ENCODE measurements around the gene NEUROD2.

Gene NEUROD2

DNA sequence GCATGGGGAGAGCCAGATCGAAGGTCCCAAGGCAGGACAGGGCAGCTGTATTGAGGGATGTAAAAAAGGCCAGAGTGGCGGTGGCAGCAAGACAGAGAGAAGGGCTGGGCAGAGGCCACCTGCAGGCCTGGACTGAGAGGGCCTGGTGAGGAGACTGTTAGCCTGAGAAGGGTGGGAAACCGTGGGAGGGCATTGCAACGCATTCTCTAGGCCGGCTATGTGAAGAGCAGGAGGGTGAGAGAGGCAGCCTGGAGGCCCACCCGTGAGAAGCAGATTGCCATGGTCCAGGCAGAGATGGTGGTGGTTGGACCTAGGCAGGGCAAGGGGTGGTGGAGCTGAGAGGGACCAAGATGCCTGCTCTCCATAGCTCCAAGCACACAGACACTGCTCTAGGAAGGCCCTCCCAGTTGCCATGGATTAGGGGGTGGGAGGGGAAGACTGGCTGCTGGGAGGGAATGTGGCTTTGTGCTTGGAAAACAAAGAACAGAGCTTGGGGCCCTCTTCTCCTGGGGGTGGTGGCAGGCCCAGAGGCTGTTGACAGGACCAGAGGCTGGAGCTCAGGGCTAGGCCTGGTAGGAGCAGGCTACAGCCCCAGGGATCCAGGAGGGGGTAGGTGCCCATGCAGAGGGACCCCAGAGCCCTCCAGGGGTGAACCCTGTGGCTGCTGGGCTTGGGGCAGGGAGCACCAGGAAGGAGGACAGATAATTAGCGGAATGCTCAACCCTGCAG lies 45.0 kb upstream of the NEUROD2 start (continued):
- TF ChIP-seq ZFP3 (tag by site-specific recombination; IDR thresholded peaks at IDR 0.05; ENCODE audit: low read depth) = no peak
- TF ChIP-seq ZNF341 (tag by site-specific recombination; IDR thresholded peaks at IDR 0.05; ENCODE audit: low read depth) = peak; percentile 45
- no peak for TF ChIP-seq ZNF596 (tag by site-specific recombination; IDR thresholded peaks at IDR 0.05)
- no peak for TF ChIP-seq BCL11A (tag by site-specific recombination; IDR thresholded peaks at IDR 0.05; ENCODE audit: low read depth)
- TF ChIP-seq IKZF3 (tag by site-specific recombination; IDR thresholded peaks at IDR 0.05) = no peak
- no peak for TF ChIP-seq ZNF155 (tag by site-specific recombination; IDR thresholded peaks at IDR 0.05)
- TF ChIP-seq PRDM1 (tag by site-specific recombination; IDR thresholded peaks at IDR 0.05) = no peak
- no peak for TF ChIP-seq ZNF223 (tag by site-specific recombination; IDR thresholded peaks at IDR 0.05)
- TF ChIP-seq ZBTB17 (tag by site-specific recombination; IDR thresholded peaks at IDR 0.05) = no peak
- no peak for TF ChIP-seq ZNF426 (tag by site-specific recombination; IDR thresholded peaks at IDR 0.05)
- no peak for TF ChIP-seq ZNF174 (tag by site-specific recombination; IDR thresholded peaks at IDR 0.05)
- no peak for TF ChIP-seq SCRT2 (tag by site-specific recombination; IDR thresholded peaks at IDR 0.05)
- TF ChIP-seq ZNF600 (tag by site-specific recombination; IDR thresholded peaks at IDR 0.05) = peak; percentile 76
- TF ChIP-seq KLF16 (tag by site-specific recombination; IDR thresholded peaks at IDR 0.05) = no peak
- peak; percentile 66; the same call in 1 of the 2 replicates for TF ChIP-seq ZNF335 (tag by site-specific recombination; conservative IDR thresholded peaks at IDR 0.05)
- TF ChIP-seq ZIC2 (tag by site-specific recombination; IDR thresholded peaks at IDR 0.05) = peak; percentile 83
- TF ChIP-seq ZNF624 (tag by site-specific recombination; IDR thresholded peaks at IDR 0.05) = no peak
- TF ChIP-seq ZNF2 (tag by site-specific recombination; IDR thresholded peaks at IDR 0.05) = no peak
- peak; percentile 86 for TF ChIP-seq ZNF398 (tag by site-specific recombination; IDR thresholded peaks at IDR 0.05)
- 0 out of 2 replicates have a peak, but pooled peaks have one; percentile 16 for TF ChIP-seq ZBTB48 (tag by site-specific recombination; IDR thresholded peaks at IDR 0.05)
- no peak for TF ChIP-seq ZNF518A (tag by site-specific recombination; conservative IDR thresholded peaks at IDR 0.05; ENCODE audit: low read depth)

Data from HEK293 (cell line).